Activated T-helper 2 cell treated with anti-CD3 and anti-CD28 coated beads, Interferon-gamma antibody, Interleukin-2, Interleukin-4, amounts not matched to agents 10 μg/mL and 5 μg/mL and 100 μg/mL, durations not matched to agents 14 hours and 24 hours and 36 hours (primary cell): ENCODE measurements around the gene KLHL21. TPM values are rescaled to one million over a fixed set of nuclear protein-coding genes. Genes with fewer than 3 reads are reported as not detected.
"Not testable (repeated sequence)": the region's sequence is repeated elsewhere in the genome, so short reads cannot be mapped to it uniquely, and the experiment has no call there.

Experiments
- DNase-seq: peaks from one replicate; pipeline ENCODE4 v3.0.0; 2021; ENCODE audit warnings: low spot score
- H3K27ac Mint-ChIP-seq: one replicate; pipeline ENCODE4 v1.8.0; 2021; ENCODE audit warnings: mixed read lengths
- H3K27me3 Mint-ChIP-seq: one replicate; pipeline ENCODE4 v1.8.0; 2021; ENCODE audit warnings: low read depth, mixed read lengths
- H3K36me3 Mint-ChIP-seq: one replicate; pipeline ENCODE4 v1.8.0; 2021; ENCODE audit warnings: low read depth, mixed read lengths
- H3K4me1 Mint-ChIP-seq: one replicate; pipeline ENCODE4 v1.8.0; 2021; ENCODE audit warnings: low read depth, mixed read lengths
- H3K4me3 Mint-ChIP-seq: one replicate; pipeline ENCODE4 v1.8.0; 2021; ENCODE audit warnings: low read depth, mild to moderate bottlenecking, moderate library complexity, mixed read lengths
- H3K9me3 Mint-ChIP-seq: one replicate; pipeline ENCODE4 v1.8.0; 2021; ENCODE audit warnings: mixed read lengths
- intact Hi-C: fragments of 100-400 bp; cut with micrococcal nuclease; formaldehyde crosslinking; loops from one replicate; pipeline ENCODE4 v1.15.1; 2023
- total RNA-seq: library from RNA; stranded (reverse); gene quantifications from 2 replicates; pipeline ENCODE4 v1.2.3, GENCODE V29; 2022

Gene KLHL21
- total RNA-seq, 1 donor from 2014 or later: 21.3 TPM

GRCh38 chr1:6601049-6601922 lies 1.4 kb downstream of the KLHL21 start:
- Mint-ChIP-seq H3K4me1 (peaks cover 21% of the 10 kb centered on the region), H3K27me3 (no peaks in the 10 kb centered on the region), H3K9me3 (no peaks in the 10 kb centered on the region), H3K27ac (peak overlapping the region; percentile 97), H3K4me3 (peak overlapping the region; percentile 96), H3K36me3 (peaks cover 43% of the 10 kb centered on the region)
- peak; percentile 68 for DNase-seq
- intact Hi-C loops: loop anchor here (1.0 kb wide), 1 partner anchor 24 kb away; no protein-coding TSS in a partner anchor

- intact Hi-C loops: loop anchor here (1.0 kb wide), 1 partner anchor 25 kb away; no protein-coding TSS in a partner anchor
- Mint-ChIP-seq H3K27ac (peak overlapping the region; percentile 97), H3K4me1 (peaks cover 21% of the 10 kb centered on the region), H3K9me3 (no peaks in the 10 kb centered on the region), H3K4me3 (peak overlapping the region; percentile 96), H3K27me3 (no peaks in the 10 kb centered on the region), H3K36me3 (peaks cover 50% of the 10 kb centered on the region)
- no peak for DNase-seq
Measured at GRCh38 chr1:6600410-6601048, 2.1 kb downstream of the KLHL21 start.

- Mint-ChIP-seq H3K27ac (peak overlapping the region; percentile 97), H3K36me3 (peaks cover 54% of the 10 kb centered on the region), H3K4me1 (peaks cover 21% of the 10 kb centered on the region), H3K4me3 (peak overlapping the region; percentile 96)
- H3K9me3 Mint-ChIP-seq, H3K27me3 Mint-ChIP-seq, intact Hi-C loops, DNase-seq: not testable (repeated sequence)
Measured at GRCh38 chr1:6599991-6600390, 2.7 kb downstream of the KLHL21 start.

- intact Hi-C loops: no loop called here
- Mint-ChIP-seq H3K4me3 (peak overlapping the region; percentile 78), H3K4me1 (peaks cover 20% of the 10 kb centered on the region)
Measured at GRCh38 chr1:6599141-6599975, 3.3 kb downstream of the KLHL21 start.

GRCh38 chr1:6597777-6598131 lies 4.9 kb downstream of the KLHL21 start:
- H3K27me3 Mint-ChIP-seq: no peaks in the 10 kb centered on the region
- DNase-seq: no peak
- no peaks in the 10 kb centered on the region for H3K9me3 Mint-ChIP-seq
- H3K27ac Mint-ChIP-seq: no peak overlapping the region
- no peak overlapping the region for H3K4me3 Mint-ChIP-seq
- peaks cover 72% of the 10 kb centered on the region for H3K36me3 Mint-ChIP-seq
- intact Hi-C loops: no loop called here
- peaks cover 17% of the 10 kb centered on the region for H3K4me1 Mint-ChIP-seq

More at GRCh38 chr1:6599141-6599975, 3.3 kb downstream of the KLHL21 start:
- Mint-ChIP-seq H3K27me3 (no peaks in the 10 kb centered on the region), H3K27ac (peak overlapping the region; percentile 59), H3K9me3 (no peaks in the 10 kb centered on the region), H3K36me3 (peaks cover 59% of the 10 kb centered on the region)
- peak; percentile 30 for DNase-seq

GRCh38 chr1:6596886-6597776 lies 5.5 kb downstream of the KLHL21 start:
- Mint-ChIP-seq H3K27ac (no peak overlapping the region), H3K36me3 (peaks cover 72% of the 10 kb centered on the region), H3K4me3 (no peak overlapping the region), H3K4me1 (peaks cover 17% of the 10 kb centered on the region), H3K27me3 (no peaks in the 10 kb centered on the region), H3K9me3 (no peaks in the 10 kb centered on the region)
- no peak for DNase-seq
- intact Hi-C loops: no loop called here

GRCh38 chr1:6596351-6596750 lies 6.3 kb downstream of the KLHL21 start:
- no peak overlapping the region for H3K4me3 Mint-ChIP-seq
- H3K27me3 Mint-ChIP-seq: no peaks in the 10 kb centered on the region
- H3K9me3 Mint-ChIP-seq: no peaks in the 10 kb centered on the region
- no peak overlapping the region for H3K27ac Mint-ChIP-seq
- intact Hi-C loops: no loop called here
- peaks cover 72% of the 10 kb centered on the region for H3K36me3 Mint-ChIP-seq
- H3K4me1 Mint-ChIP-seq: peaks cover 19% of the 10 kb centered on the region
- DNase-seq: no peak

- Mint-ChIP-seq H3K4me1 (peaks cover 16% of the 10 kb centered on the region), H3K9me3 (no peaks in the 10 kb centered on the region), H3K27me3 (no peaks in the 10 kb centered on the region), H3K36me3 (peaks cover 67% of the 10 kb centered on the region), H3K27ac (no peak overlapping the region), H3K4me3 (no peak overlapping the region)
- no peak for DNase-seq
- intact Hi-C loops: no loop called here
Measured at GRCh38 chr1:6594977-6595740, 7.5 kb downstream of the KLHL21 start.

- Mint-ChIP-seq H3K27me3 (no peaks in the 10 kb centered on the region), H3K36me3 (peaks cover 60% of the 10 kb centered on the region), H3K4me1 (peaks cover 5% of the 10 kb centered on the region), H3K9me3 (no peaks in the 10 kb centered on the region), H3K4me3 (no peak overlapping the region), H3K27ac (no peak overlapping the region)
- intact Hi-C loops: no loop called here
- DNase-seq: no peak
Measured at GRCh38 chr1:6593810-6594209, 8.9 kb downstream of the KLHL21 start.

- Mint-ChIP-seq H3K4me3 (no peak overlapping the region), H3K4me1 (peaks cover 5% of the 10 kb centered on the region), H3K27ac (no peak overlapping the region), H3K36me3 (peaks cover 62% of the 10 kb centered on the region), H3K9me3 (no peaks in the 10 kb centered on the region), H3K27me3 (no peaks in the 10 kb centered on the region)
- intact Hi-C loops: no loop called here
- DNase-seq: no peak
Measured at GRCh38 chr1:6592865-6593593, 9.6 kb downstream of the KLHL21 start.

GRCh38 chr1:6592441-6592840 lies 10.2 kb downstream of the KLHL21 start:
- Mint-ChIP-seq H3K27me3 (no peaks in the 10 kb centered on the region), H3K4me3 (no peak overlapping the region), H3K27ac (no peak overlapping the region), H3K9me3 (no peaks in the 10 kb centered on the region), H3K4me1 (peaks cover 5% of the 10 kb centered on the region), H3K36me3 (peaks cover 60% of the 10 kb centered on the region)
- DNase-seq: no peak
- intact Hi-C loops: no loop called here
